ENCODE measurements around the gene TFR2. TPM values are rescaled to one million over a fixed set of nuclear protein-coding genes. Genes with fewer than 3 reads are reported as not detected.

The TFR2 gene
- total and polyA plus RNA-seq, 2 of the 13 experiments (the other 11 are each of a cell fraction or from before 2014, with no cell fraction given), result 36.9 to 64.2 TPM

DNA sequence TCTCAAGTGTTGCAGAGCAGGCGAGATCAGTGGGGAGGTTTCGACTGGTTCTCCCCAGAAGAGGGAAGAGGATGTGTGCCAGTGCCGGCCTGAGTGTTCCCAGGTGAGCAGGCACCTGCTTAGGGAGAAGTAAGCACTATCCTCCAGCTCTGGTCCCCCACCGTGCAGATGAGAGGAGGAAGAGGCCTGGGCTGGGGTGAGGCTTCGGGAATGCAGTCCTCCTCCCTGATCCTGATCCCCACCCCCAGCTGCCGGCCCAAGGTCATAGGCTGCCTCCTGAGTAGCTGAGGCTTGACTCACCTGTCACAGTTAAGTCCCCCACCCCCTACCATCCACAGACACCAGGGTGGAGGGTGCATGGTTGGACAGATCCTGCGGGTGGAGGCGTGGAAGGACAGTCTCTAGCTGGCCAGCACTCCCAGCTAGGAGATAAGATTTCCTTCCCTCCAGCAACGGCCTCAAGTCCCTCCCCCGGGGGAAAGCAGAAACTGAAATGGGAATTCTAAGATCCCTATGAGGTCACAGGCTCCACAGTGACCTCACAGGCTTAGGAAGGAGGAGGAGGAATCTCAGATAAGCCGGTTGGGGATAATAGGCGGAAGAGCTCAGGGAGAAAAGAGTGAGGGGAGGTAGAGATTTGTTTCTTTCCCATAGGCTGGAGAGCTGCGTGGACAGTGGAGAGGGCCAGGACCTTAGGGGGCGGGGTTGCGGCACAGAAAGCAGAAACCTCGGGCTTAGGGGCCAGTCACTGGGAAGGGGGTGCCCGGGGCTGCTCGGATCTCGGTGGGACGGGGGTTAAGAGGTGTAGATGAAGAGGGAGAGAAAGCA lies 56.5 kb downstream of the TFR2 start (continued):
- TF ChIP-seq, protein P1, sequence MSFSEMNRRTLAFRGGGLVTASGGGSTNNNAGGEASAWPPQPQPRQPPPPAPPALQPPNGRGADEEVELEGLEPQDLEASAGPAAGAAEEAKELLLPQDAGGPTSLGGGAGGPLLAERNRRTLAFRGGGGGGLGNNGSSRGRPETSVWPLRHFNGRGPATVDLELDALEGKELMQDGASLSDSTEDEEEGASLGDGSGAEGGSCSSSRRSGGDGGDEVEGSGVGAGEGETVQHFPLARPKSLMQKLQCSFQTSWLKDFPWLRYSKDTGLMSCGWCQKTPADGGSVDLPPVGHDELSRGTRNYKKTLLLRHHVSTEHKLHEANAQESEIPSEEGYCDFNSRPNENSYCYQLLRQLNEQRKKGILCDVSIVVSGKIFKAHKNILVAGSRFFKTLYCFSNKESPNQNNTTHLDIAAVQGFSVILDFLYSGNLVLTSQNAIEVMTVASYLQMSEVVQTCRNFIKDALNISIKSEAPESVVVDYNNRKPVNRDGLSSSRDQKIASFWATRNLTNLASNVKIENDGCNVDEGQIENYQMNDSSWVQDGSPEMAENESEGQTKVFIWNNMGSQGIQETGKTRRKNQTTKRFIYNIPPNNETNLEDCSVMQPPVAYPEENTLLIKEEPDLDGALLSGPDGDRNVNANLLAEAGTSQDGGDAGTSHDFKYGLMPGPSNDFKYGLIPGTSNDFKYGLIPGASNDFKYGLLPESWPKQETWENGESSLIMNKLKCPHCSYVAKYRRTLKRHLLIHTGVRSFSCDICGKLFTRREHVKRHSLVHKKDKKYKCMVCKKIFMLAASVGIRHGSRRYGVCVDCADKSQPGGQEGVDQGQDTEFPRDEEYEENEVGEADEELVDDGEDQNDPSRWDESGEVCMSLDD (CRISPR knock-in tag; IDR thresholded peaks at IDR 0.05; ENCODE audit: borderline replicate concordance), result 0 out of 2 replicates have a peak, but pooled peaks have one; percentile 3
- TF ChIP-seq ZFY (CRISPR knock-in tag; IDR thresholded peaks at IDR 0.05) (no peak), CREB1 (IDR thresholded peaks at IDR 0.05) (peak; percentile 62), CREB1 (CRISPR knock-in tag; IDR thresholded peaks at IDR 0.05) (no peak), HNF4A (CRISPR knock-in tag; IDR thresholded peaks at IDR 0.05) (no peak), SNAI1 (CRISPR knock-in tag; IDR thresholded peaks at IDR 0.05; ENCODE audit: borderline replicate concordance) (no peak), ZFX (CRISPR knock-in tag; IDR thresholded peaks at IDR 0.05; ENCODE audit: low read depth) (no peak), MAF1 (CRISPR knock-in tag; IDR thresholded peaks at IDR 0.05; ENCODE audit: borderline replicate concordance) (0 out of 2 replicates have a peak, but pooled peaks have one; percentile 1), ZC3H13 (CRISPR knock-in tag; IDR thresholded peaks at IDR 0.05) (no peak)
- TF ChIP-seq, protein P2, sequence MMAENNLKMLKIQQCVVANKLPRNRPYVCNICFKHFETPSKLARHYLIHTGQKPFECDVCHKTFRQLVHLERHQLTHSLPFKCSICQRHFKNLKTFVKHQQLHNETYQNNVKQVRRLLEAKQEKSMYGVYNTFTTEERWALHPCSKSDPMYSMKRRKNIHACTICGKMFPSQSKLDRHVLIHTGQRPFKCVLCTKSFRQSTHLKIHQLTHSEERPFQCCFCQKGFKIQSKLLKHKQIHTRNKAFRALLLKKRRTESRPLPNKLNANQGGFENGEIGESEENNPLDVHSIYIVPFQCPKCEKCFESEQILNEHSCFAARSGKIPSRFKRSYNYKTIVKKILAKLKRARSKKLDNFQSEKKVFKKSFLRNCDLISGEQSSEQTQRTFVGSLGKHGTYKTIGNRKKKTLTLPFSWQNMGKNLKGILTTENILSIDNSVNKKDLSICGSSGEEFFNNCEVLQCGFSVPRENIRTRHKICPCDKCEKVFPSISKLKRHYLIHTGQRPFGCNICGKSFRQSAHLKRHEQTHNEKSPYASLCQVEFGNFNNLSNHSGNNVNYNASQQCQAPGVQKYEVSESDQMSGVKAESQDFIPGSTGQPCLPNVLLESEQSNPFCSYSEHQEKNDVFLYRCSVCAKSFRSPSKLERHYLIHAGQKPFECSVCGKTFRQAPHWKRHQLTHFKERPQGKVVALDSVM (CRISPR knock-in tag; IDR thresholded peaks at IDR 0.05), result 0 out of 2 replicates have a peak, but pooled peaks have one; percentile 11
- TF ChIP-seq, protein P3, sequence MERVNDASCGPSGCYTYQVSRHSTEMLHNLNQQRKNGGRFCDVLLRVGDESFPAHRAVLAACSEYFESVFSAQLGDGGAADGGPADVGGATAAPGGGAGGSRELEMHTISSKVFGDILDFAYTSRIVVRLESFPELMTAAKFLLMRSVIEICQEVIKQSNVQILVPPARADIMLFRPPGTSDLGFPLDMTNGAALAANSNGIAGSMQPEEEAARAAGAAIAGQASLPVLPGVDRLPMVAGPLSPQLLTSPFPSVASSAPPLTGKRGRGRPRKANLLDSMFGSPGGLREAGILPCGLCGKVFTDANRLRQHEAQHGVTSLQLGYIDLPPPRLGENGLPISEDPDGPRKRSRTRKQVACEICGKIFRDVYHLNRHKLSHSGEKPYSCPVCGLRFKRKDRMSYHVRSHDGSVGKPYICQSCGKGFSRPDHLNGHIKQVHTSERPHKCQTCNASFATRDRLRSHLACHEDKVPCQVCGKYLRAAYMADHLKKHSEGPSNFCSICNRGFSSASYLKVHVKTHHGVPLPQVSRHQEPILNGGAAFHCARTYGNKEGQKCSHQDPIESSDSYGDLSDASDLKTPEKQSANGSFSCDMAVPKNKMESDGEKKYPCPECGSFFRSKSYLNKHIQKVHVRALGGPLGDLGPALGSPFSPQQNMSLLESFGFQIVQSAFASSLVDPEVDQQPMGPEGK (CRISPR knock-in tag; IDR thresholded peaks at IDR 0.05), result no peak; the same call in 1 of the 2 replicates
- TF ChIP-seq, protein P4, sequence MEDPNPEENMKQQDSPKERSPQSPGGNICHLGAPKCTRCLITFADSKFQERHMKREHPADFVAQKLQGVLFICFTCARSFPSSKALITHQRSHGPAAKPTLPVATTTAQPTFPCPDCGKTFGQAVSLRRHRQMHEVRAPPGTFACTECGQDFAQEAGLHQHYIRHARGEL (CRISPR knock-in tag; IDR thresholded peaks at IDR 0.05), result no peak
- TF ChIP-seq, protein P5, sequence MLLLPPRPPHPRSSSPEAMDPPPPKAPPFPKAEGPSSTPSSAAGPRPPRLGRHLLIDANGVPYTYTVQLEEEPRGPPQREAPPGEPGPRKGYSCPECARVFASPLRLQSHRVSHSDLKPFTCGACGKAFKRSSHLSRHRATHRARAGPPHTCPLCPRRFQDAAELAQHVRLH (CRISPR knock-in tag; IDR thresholded peaks at IDR 0.05; ENCODE audit: borderline replicate concordance, low read depth), result no peak
- TF ChIP-seq, protein P6, sequence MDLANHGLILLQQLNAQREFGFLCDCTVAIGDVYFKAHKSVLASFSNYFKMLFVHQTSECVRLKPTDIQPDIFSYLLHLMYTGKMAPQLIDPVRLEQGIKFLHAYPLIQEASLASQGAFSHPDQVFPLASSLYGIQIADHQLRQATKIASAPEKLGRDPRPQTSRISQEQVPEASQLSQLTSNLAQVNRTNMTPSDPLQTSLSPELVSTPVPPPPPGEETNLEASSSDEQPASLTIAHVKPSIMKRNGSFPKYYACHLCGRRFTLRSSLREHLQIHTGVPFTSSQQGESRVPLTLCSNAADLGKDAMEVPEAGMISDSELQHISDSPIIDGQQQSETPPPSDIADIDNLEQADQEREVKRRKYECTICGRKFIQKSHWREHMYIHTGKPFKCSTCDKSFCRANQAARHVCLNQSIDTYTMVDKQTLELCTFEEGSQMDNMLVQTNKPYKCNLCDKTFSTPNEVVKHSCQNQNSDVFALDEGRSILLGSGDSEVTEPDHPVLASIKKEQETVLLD (CRISPR knock-in tag; IDR thresholded peaks at IDR 0.05; ENCODE audit: low read depth), result no peak
- TF ChIP-seq, protein P7, sequence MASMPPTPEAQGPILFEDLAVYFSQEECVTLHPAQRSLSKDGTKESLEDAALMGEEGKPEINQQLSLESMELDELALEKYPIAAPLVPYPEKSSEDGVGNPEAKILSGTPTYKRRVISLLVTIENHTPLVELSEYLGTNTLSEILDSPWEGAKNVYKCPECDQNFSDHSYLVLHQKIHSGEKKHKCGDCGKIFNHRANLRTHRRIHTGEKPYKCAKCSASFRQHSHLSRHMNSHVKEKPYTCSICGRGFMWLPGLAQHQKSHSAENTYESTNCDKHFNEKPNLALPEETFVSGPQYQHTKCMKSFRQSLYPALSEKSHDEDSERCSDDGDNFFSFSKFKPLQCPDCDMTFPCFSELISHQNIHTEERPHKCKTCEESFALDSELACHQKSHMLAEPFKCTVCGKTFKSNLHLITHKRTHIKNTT (CRISPR knock-in tag; IDR thresholded peaks at IDR 0.05), result no peak
